Urothelium cell line (cell line): Measurements from ENCODE around the gene PRPH2.
A peak's percentile ranks its signal among the peaks of the same experiment; 100 is the strongest.

Source experiments
- DNase-seq: peaks from one replicate; pipeline ENCODE4 v3.0.0; 2011; ENCODE audit warnings: low spot score, mixed read lengths
- FAIRE-seq: peaks from 2 replicates; lab custom pipeline; 2011; peaks lifted over from hg19 to GRCh38; lab: Jason Lieb, UNC

The PRPH2 gene, protein sequence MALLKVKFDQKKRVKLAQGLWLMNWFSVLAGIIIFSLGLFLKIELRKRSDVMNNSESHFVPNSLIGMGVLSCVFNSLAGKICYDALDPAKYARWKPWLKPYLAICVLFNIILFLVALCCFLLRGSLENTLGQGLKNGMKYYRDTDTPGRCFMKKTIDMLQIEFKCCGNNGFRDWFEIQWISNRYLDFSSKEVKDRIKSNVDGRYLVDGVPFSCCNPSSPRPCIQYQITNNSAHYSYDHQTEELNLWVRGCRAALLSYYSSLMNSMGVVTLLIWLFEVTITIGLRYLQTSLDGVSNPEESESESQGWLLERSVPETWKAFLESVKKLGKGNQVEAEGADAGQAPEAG

DNA sequence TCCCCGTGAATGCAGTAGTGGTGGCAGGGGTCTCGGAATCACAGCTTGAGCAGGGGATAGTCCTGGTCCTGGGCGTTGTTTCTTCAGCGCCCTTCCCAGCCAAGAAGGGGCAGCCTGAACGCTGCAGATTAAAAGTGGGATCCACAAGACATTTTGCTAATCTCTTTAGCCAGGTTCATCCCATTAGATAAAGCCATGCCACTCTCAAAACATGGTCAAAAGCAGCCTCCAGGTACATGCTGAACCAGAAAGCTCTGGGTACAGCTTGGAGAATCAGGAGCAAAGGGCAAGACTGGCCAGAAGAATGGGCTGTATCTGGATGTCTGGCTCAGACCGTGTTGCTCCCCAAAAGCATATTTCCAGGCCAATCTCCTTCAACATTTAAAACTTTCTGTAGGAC is at the start of gene PRPH2:
Gene PRPH2, minus strand, starts transcription at position 101 of the 400 bp plus-strand sequence. CDS start 263 bp downstream, outside the sequence.
- FAIRE-seq = no peak

DNA sequence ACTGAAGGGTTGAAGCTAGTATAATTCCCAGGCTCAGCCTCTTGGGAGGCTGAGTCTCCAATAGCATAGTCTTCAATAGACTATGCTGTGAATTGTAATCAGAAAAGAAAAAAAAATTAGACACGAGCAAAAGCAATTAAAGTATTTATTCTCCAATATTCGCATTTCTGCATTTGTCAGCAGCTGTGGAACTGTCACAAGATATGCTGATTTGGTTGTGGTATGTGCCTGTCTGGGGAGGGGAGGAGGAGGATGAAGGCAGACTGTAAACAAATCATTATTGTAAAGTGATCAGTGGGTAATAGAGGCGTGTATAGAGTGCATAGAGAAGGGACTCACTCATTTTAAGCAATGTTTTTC is 49.3 kb upstream of the PRPH2 start:
- no peak for DNase-seq
- no peak for FAIRE-seq

More for the DNA sequence above, at the start of gene PRPH2:
- no peak for DNase-seq

DNA sequence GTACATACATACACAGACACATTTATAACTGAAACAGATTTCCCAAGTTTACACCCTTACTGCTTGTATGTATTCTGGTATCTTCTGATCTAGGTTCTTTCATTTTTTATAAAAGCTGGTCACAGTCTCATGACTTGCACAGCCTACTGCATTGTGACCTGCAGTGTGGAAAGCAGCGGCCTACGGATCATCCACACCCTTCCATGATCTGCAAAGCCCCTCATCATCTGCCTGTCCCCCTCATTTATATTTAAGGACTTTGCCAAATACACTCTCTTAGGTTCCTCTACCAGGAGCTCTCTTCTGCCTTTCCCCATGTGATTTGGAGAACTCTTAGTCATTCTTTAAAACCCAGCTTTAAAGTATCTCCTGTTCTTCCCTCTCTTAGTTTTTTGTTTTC is 47.4 kb upstream of the PRPH2 start:
- DNase-seq (no peak), FAIRE-seq (no peak)

DNA sequence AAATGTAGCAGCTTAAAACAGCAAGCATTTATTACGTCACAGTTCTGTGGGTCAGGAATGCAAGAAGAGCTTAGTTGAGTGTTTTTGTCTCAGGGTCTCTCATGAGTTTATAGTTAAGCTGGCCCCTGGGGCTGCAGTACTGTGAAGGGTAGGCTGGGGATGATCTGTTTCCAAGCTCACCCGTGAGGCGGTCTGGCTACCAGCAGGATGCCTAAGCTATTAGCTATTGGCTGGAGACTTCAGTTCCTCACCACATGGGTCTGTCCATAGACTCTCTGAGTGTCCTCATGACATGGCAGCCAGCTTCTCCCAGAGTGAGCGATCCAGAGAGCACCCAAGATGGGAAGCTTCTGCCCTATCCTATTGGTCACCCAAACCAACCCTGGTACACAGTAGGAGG is 46.7 kb upstream of the PRPH2 start:
- no peak for DNase-seq

DNA sequence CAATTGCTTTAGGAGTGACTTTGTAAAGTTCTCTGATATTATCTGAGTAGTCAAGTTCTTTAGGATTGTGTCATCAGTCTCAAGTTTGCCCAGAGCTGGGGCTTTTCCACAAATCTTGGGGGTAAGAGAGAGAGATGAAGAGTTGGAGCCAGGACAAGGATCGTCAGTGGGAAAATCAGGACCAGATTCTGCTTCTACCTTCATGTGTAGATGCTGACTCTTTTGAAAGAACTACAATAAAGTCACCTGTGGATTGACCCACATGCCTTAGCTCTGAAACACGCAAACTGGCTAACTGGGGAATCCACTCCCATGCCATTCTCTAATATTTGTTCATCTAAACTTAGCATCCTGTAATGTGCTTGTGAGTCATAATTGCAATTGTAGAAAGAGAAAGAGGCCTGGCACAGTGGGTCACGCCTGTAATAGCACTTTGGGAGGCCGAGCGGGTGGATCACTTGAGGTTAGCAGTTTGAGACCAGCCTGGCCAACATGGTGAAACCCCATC is 43.8 kb upstream of the PRPH2 start:
- DNase-seq = peak; percentile 48
- FAIRE-seq = no peak

More for the DNA sequence above, 46.7 kb upstream of the PRPH2 start:
- no peak for FAIRE-seq

DNA sequence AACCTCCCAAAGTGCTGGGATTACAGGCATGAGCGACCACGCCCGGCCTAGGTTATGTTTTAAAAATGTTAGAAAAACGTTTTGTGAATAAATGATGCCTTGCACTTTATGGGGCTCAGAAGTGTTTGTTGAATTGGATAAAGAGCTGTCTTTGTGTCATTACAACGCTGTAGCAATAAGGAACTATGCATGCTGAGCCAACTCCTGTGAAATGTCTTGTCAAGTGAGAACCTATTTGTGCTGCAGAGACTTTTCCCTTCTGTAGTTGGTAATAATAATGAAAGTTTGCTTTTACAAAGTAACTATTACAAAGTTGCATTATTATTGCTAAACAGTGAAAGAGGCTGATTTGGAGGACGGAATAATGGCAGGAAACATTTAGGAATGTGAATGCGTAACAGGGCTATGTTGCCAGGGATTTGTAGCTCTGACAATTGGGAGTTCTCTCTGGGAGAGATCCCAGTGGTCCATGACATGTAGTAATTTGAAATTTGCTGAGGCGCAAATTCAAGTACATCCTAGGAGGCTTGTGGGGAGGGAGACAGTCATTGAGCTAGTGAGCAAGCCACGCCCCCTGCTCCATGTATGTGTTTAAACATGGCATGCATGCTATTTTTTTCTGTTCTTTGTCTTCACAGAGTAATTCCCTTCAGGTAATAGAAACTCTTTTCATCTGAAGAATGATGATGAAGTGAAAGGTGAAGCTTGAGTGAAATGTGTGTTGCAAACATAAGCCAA is 42.7 kb upstream of the PRPH2 start:
- no peak for DNase-seq
- no peak for FAIRE-seq

DNA sequence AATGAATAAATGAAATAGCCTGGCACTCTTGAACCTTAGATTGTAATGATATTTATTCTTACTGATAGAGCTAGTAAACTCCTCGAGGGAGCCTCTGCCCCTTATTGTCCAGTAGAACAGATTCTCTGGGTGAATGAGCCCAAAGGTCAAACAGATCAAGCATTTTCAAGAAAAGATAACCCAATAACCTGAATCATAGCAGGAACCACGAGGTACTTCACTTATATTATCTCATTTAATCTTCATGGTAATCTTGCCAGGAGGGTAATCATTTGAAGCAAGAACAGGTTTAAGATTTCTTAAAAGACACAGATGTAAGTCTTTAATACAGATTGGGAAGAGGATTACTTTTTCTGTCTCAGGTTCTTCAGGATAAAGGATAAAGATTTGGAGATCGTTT is 40.6 kb upstream of the PRPH2 start:
- DNase-seq (no peak), FAIRE-seq (no peak)

DNA sequence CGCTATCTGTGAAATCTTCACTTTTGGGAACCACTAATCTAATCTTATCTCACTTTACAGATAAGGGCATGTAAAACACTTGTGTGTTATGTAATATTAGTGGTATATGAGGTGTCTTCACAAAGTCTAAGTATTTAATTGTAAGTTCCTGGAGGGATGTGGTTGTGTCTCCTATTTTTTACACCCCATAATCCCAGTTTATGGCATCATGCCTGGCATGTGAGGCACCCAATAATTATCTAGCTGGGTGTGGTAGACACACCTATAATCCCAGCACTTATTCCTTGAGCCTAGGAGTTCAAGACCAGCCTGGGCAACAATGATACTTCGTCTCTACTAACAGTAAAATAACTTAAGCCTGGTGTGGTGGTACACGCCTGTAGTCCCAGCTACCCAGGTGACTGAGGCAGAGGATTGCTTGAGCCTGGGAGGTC is 40.0 kb upstream of the PRPH2 start:
- no peak for FAIRE-seq
- no peak for DNase-seq

DNA sequence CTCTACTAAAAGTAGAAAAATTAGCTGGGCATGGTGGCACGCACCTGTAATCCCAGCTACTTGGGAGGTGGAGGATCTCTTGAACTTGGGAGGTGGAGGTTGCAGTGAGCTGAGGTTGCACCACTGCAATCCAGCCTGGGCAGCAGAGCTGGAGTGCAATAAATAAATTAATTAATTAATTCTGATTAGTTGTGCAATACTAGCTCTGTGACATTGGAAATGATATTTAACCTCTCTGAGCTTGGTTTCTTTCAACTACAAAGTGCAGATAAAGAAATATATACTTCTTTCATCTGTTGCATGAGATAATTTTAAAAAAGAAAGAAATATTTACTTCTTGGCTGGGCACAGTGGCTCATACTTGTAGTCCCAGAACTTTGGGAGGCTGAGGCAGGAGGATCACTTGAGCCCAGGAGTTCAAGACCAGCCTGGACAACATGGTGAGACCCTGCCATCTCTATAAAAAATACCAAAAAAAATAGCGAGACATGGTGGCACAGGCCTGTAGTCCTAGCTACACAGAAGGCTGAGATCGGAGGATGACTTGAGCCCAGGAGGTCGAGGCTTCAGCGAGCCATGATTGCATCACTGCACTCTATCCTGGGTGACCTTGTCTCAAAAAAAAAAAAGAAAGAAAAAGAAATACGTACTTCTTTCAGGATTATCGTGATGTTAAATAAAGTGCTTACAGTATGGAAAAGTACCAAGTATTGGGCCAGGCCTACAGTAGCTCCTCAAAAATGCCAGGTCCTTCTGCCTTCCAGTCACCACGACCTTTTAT is 39.1 kb upstream of the PRPH2 start:
- DNase-seq (no peak), FAIRE-seq (no peak)

DNA sequence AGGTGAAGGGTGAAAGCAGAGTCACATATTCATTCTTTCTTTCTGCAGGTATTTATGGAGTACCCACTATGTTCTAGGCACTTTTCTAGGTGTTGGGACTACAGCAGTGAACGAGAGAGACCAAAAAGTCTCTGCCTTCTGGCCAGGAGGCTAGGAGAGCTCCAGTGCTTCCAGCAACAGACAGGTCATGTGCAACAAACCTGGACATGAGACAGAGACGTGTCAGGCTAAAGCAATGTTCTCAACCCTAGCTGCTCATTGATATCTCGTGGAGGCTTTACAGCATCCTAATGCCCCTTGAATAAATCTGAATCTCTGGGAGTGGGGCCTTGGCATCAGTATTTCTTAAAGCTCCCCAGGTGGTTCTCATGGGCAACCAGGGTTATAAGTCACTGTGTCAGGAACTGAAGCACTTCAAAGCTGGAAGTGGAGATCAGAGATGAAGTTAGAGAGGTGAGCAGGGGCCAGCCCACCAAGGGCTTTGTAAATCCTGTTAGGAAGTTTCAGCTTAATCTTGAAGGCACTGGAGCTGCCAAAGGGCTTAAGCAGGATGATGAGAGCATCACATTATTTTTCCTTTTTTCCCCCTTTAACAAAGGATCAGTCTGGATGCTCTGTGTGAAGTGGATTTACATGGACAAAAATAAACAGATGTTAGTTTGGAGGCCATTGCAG is 36.5 kb upstream of the PRPH2 start:
- no peak for DNase-seq
- FAIRE-seq = no peak

DNA sequence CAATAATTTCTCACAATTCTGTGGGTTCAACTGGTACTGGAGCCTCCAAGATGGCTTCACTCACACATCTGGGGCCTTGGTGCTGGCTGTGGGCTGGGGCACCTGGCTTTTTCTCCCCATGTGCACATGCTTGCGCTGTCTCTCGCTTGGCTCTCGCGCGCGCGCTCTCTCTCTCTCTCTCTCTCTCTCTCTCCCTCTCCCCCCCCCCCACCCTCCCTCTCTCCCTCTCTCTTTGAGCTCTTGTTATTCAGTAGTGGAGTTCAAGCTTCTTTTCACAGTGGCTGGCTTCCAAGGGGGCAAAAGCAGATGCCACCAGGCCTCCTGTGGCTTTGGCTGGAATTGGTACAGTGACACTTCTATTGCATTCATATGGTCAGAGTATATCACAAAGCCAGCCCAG is 34.3 kb upstream of the PRPH2 start:
- FAIRE-seq (no peak), DNase-seq (no peak)

DNA sequence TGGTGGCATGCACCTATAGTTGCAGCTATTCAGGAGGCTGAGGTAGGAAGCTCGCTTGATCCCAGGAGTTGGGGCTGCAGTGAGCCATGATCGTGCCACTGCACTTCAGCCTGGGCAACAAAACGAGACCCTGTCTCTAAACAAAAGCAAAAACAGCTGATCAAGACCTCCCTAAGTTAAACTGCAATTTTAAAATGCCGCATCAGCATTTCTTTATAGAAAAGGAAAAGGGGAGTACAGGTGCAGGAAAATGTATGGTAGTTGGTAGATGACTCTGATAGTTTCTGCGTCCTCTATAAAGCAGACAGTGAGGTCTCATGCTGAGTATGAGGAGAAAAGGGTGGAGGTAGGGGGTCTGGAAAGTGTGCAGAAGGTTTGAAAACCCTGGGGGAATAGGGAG is 32.4 kb upstream of the PRPH2 start:
- DNase-seq (no peak), FAIRE-seq (no peak)

DNA sequence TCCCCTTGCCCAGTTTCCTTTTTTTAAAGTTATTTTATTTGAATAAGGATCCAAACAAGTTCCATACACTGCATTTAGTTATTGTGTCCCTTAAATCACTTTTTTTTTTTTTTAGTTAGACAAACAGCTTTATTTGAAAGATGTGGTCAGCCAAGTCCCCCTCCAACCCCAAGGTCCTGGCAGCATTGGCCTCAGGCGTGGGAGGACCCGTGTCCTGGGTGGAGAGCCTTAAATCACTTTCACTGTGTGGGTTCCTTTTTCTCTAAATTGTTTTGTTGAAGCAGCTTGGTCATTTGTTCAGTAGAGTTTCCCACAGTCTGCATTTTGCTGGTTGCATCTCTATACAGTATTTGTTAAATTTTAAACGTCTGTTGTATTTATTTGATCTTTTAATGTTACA is 28.7 kb upstream of the PRPH2 start:
- no peak for FAIRE-seq
- DNase-seq = no peak

DNA sequence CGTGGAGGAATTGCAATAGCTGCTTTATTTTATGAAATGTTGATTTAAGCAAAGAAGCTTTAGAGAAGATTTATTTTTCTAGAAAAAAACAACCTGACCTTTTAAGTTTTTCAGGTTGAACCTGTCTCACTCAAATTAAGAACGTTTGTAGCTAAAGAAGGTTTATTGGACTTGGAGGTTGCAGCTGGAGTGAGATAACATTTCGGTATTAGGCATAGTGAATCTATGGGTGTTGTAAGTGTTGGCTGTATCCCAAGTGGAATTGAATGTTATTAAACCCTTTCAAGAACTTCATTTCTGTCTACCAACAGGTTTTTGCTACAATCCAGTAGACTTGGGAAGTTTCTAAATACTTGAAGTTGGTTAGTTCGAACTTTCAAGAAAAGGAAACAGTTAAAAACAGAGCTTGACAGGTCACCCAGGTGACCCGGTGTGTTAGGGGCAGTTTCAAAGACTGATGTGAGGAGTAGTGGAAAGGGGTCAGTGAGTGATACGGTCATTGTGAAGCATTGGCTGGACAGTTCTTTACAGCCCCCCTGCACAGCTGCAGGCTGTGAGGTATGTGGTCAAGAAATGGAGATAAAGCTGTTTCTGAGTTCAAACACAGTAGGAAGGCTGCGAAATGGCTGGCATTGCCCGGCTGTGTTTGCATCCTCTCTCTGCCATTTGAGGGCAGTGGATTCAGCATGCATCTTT is 26.0 kb upstream of the PRPH2 start:
- DNase-seq = no peak
- no peak for FAIRE-seq

DNA sequence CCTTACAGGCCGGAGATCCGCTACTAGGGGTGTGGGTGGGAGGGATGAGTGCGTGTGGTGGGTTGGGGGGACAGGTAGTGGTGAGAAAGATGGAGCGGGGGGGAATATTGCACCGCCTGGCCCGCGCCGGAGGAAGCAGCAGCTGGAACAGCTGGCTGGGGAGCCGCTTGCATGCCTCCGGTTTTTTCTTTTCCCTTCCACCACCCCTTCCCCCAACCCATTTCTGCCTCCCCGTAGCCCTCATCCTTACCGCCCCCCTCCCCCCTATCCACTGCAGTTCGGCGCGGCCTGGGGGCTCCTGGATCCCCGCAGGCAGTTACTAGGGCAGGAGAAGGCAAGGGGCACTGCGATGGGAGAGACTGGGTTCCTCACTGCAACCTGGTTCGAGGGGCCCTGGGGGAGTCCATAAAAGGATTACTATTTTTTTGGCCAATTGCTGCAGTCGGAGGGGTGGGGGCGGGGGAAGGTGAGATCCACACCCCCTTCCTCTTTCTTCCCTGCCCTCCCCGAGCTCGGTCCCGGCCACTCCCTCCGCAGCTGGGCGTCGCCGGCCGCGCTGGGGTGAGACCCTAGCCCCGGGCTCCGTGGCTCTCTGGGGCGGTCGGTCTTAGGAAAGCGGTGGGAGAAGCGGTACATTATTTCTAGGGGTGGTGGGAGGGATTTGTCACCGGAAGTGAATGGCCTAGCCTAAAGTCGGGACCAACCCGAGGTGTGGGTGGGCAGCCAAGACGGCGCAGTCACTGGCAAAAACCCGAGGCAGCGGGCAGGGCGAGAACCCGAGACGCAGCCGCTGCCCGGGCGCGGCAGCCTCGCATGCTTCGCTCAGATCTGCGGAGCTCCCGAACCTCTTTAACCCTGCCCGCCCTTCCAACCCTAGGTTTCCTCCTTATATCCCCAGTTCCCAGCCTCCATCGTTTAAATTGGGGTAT is 24.3 kb upstream of the PRPH2 start:
- FAIRE-seq (no peak), DNase-seq (peak; percentile 92)

DNA sequence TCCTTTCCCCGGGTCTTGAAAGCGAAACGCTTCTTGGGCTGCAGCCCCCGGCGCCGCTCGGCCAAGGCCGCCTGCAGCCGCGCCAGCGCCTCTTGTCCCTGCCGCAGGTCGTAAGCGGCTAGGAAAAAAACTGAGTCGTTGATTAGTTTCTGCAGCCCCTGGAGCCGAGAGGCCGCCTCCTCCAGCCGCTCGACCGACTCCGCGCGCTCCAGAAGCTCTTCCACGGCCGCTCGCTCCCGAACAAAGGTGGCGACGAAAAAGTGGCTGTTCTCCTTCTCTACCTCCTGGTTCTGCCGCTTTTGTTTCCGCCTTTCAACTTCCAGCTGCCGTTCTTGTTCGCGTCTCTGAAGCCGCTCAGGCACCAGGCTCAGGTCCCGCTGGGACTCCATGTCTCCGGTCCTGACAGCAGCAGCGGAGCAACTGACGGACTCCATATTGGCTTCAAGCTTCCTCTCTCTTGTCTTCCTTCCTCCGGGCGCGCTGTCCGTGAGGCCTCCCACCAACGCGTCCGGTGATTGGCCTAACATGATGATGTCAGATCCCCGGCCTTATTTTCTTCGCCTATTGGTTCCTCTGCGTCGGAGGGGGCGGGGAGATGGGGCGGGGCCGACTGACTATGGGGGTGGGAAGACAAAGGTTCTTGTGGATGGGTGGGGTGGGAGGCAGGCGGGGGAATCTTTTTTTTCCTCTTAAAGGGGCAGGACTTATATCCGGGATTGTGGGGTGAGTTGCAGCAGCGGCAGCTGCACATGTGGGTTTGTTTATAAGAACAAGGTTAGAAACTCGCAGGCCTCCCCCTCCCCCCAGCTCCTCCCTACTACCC is 23.5 kb upstream of the PRPH2 start, which contains the start of gene TBCC:
Gene TBCC, minus strand, starts transcription at position 464 of the 823 bp plus-strand sequence. Its CDS starts 30 bp downstream, at position 434.
- DNase-seq = peak; percentile 98
- peak; percentile 5 for FAIRE-seq

DNA sequence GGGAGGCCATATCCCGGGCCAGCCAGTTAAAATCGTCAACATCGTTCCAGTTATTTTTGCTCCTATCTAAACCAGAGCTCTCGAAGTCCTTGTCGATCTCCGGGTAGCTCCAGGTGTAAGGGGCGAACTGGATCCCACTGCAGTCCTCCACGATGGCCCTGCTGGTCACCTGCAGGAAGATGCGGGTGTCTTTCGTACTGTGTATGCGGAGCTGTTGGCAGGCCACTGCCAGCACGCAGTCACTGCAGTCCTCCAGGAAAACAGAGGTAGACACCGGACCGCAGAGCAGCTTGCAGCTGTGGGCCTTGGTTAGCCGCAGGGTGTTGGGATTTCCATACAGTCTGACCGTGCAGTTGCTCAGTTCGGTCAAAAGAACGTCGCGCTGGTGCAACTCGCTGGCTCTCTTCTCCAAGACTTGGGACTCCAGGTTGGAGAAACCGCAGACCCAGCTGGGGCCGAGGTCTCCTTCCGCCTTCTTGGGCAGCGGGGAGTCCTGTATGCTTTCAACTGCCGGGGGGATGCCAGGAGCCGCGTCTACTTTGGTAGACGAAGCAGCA is 22.8 kb upstream of the PRPH2 start:
- DNase-seq = no peak
- no peak for FAIRE-seq

DNA sequence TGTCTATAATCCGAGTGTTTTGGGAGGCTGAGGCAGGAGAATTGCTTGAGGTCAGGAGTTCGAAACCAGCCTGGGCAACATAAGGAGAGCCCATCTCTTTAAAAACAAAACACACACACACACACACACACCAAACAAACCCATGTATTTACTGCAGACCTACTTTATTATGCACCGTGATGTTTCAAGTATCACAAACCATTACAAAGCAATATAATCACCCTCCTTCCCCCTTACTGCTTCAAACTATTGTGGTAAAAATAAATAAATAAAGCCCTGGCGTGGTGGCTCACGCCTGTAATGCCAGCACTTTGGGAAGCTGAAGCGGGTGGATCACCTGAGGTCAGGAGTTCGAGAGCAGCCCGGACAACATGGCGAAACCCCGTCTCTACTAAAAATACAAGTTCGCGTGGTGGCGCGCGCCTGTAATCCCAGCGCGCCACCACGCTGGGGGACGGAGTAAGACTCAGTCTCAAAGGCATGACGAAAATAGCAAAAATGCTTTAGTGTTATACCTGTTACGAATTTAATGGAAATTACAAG is 22.0 kb upstream of the PRPH2 start:
- DNase-seq = no peak
- FAIRE-seq = no peak
